GM21423 (cell line): Measurements from ENCODE around the gene MIPEP.
A peak's percentile ranks its signal among the peaks of the same experiment; 100 is the strongest.
"Not testable (repeated sequence)": the region's sequence is repeated elsewhere in the genome, so short reads cannot be mapped to it uniquely, and the experiment has no call there.

ENCODE experiments used
- ATAC-seq: cut with Tn5 transposase; IDR thresholded peaks from one replicate; pipeline ENCODE4 v1.9.1; 2021; ENCODE audit warnings: mild to moderate bottlenecking, moderate library complexity; ENCODE audit not compliant: unreplicated experiment

The MIPEP gene

GRCh38 chr13:23778002-23778652 lies 111.1 kb downstream of the MIPEP start:
- no peak for ATAC-seq

DNA sequence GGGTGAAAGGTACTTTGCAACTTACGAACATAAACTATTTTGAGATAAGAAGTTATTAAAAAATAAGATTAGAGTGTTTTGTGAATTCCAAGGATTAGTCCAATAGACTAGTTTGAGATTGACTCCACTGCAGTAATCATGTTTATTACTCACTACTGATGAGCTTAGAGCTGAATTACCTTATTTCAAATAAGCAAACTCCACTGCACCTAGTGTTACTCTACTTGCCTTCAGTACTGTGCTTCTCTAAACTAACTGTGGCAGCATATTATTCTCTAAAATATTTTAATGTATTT lies 111.7 kb downstream of the MIPEP start:
- peak; percentile 5 for ATAC-seq

- peak; percentile 96 for ATAC-seq
Measured at GRCh38 chr13:23776698-23777574, 112.3 kb downstream of the MIPEP start.

GRCh38 chr13:23772717-23773116 lies 116.5 kb downstream of the MIPEP start:
- no peak for ATAC-seq

GRCh38 chr13:23771956-23772355 lies 117.2 kb downstream of the MIPEP start:
- no peak for ATAC-seq

DNA sequence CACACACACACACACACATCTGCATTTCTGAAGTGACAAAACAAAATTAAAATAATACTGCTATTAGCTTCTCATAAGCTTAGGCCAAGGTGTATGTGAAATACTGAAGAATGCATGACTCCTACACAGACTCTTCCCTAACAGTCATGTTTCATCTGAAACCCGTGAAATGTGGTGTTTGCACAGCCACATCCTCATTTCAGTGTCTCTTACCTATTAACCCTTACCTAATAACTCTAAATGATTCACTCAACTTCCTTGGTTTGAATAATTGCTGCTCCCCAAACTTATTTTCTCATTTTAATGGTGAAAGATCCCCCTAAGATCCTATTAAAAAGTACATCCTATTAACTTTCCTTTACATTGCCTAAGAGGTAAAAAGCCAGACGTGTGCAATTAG lies 117.6 kb downstream of the MIPEP start:
- ATAC-seq, result peak; percentile 98

- no peak for ATAC-seq
Measured at GRCh38 chr13:23770973-23771372, 118.2 kb downstream of the MIPEP start.

DNA sequence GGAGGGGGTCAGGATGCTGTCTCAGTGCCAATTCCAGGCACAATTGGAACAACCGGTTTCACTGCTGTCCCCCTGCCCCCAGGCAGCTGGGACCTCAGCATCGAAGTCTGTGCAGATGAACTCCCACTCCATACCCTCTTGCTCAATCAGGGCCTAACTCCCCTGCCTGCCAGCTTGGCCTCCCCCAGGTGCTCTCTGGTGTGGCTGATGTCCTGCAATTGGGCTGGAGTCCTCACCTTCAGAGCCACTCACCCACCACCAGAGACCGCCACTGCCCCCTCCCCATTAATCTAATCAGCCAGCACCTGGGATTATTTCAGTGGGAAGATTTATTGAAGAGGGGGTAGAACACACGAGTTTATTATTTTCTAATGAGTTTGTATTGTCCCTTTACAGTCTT lies 118.8 kb downstream of the MIPEP start:
- ATAC-seq, result no peak

DNA sequence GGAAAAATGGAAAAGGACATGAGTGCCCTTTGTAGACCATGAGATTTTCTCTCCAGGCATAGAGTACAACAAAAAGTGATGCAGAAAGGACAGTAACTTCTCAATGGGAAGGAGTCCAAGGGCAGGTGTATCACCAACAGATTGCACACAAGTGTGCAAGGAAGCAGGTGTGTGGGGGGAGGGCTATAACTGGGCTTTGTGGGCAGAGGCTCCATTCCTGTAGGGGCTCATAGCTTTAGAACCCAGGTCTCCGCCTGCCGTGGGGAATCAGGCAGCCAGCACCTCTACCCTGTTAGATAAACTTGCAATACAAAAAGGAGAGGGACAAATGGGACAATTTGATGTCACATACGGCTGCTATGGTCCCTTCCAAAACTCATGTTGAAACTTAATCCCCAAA lies 119.8 kb downstream of the MIPEP start:
- ATAC-seq, result no peak

DNA sequence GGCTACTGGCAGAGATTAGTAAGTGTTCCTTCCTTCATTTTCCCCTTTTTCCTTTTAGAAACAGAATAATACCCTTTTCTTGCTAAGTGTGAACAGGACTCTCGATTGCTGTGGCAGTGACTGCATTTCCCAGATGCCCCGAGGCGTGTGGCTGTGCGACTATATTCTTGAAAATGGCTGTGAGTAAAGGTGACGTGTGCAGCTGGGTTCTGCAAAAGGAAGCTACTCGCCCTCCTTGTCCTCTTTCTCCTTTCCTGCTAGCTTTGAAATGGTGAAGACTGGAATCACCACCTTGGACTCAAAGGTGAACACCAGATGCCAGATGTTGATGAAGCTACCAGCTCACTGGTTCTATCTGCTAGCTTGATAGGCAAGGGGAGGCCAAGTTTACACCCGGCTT lies 121.4 kb downstream of the MIPEP start:
- ATAC-seq, result no peak

- ATAC-seq, result no peak
Measured at GRCh38 chr13:23766939-23767338, 122.3 kb downstream of the MIPEP start.

DNA sequence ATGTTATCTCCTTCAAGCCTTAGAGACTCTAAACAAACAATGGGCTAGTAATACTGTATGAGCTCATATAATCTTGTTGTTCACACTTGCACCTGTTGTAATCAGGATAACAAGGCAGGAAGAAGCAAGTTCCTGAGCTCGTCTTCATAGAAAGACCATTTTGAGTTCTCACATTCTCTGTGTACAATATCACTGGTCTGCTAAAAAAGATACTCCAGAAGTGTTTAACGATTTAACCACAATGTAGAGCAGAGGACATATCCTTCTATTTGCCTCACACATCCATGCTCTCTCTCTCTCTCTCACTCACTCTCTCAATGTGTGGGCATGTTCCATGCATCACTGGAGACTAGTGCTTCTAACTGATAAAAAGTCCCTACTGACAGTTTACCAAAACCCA lies 122.9 kb downstream of the MIPEP start:
- ATAC-seq, result no peak

GRCh38 chr13:23765531-23765930 lies 123.7 kb downstream of the MIPEP start:
- ATAC-seq, result no peak

DNA sequence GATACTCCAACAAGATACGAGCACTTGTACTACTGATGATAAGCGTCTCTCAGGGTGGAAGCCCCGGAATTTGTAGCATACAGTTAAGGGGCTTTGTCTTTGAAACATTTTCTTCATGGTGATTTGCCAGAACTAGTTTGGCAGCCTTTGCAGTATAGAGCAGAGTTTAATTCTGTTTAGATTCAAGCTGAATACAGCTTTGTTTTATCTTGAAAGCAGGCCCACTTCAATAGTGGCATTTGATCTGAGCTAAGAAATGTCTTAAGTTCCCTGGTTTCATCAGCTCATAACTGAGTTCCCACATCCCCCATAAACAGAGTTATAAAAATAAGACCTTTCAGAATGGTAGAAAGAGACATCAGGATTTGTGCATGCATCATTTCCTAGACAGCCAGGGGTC lies 125.9 kb downstream of the MIPEP start:
- ATAC-seq, result no peak

- ATAC-seq, result not testable (repeated sequence)
Measured at GRCh38 chr13:23761760-23762159, 127.4 kb downstream of the MIPEP start.

DNA sequence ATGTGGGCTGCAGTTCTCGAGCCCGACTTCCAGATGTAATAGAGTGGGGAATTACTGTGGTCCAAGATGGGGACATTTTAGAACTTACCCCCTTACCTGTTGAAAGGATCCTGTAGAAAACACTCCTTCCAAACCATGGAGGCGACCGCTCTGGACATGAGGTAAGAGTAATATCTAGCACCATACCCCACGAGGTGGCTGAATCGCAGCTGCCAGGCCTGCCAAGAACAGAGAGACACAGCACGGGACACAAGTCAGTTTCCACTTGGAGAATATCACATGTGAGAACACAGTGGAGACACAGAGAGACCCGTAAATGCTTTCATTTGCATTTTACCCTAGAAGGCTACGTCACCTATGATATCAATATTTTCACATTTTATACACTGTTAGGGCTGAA lies 129.2 kb downstream of the MIPEP start:
- ATAC-seq, result no peak

GRCh38 chr13:23758798-23759527 lies 130.2 kb downstream of the MIPEP start:
- no peak for ATAC-seq

DNA sequence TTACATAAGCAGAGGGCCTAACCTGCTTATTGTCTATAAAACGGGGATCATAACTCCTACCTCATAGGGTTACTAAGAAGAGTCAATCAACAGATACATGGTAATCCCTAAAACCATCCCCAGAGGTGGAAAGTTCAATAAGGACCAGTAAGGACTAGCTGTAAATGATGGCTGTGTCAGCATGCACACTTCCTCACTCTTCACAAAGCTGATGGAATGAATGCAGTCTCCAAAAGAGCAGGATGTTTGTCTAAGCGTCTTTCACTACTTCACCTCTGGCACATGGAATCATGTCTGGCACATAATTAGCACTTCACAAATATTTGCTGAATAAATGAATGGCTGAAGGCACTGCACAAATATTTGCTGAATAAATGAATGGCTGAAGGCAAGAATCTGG lies 134.2 kb downstream of the MIPEP start:
- ATAC-seq, result no peak

DNA sequence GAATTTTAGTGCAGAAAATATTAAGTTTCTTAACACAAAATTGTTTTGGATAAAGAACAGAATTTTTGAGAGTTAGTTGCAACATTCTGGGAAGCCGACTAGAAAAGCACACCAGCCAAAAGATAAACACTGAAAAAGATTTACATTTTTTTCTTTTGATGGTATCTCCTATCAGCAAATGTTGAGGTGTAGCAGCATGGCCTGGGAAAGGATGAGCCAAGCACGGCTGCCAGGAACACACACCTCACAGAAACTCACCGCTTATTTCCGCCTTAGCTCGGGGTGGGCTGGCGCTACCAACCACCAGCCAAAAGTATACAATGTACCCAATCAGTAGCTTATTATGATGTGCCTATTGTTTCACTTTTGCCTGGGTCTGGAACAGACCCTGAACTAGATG lies 134.7 kb downstream of the MIPEP start:
- no peak for ATAC-seq

DNA sequence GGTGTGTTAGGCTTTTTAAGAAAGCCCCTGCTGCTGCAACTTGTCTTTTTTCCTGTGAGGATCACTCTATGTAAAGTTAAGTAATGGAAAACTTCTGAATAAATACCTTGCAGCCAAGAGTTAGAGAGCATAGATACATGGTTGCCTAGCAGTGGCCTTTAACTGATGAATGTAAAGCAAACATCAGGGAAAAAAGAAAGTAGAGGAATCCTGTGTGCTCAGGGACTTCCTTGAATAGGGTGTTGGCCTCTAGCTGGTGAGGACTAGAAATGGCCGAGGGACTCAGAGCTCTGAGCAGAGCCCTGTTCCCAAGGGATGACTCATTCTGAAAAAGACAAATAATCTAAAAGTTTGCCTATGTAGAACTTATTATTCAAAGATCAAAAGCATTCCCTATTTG lies 135.7 kb downstream of the MIPEP start:
- no peak for ATAC-seq

- ATAC-seq, result peak; percentile 55
Measured at GRCh38 chr13:23752111-23753001, 136.8 kb downstream of the MIPEP start.
